K562 (cell line): Measurements from ENCODE around the gene GDF11. TPM values are rescaled to one million over a fixed set of nuclear protein-coding genes. Genes with fewer than 3 reads are reported as not detected.

Experiments
- ATAC-seq: fragments of 200-7000 bp; cut with Tn5 transposase; 3 replicates; pipeline ENCODE4 v1.9.1; 2020; ENCODE audit warnings: moderate library complexity
- BruUV-seq: library from RNA; stranded (reverse); fragments of 400-500 nt; replicated peaks from 2 replicates; lab custom pipeline; 2021; lab: Mats Ljungman, UMichigan
- CTCF ChIA-PET: fragments of 300-600 bp; formaldehyde crosslinking; extraction: SDS; loops from one replicate; lab custom pipeline; 2021; ENCODE audit warnings: low intra/inter-chr PET ratio; lab: Yijun Ruan, JAX
- POLR2A ChIA-PET: fragments of 300-600, 350-650 bp; sonication (Branson Sonifier 250); formaldehyde crosslinking; extraction: SDS; loops from one replicate; lab custom pipeline; 2021; ENCODE audit warnings: antibody characterized with exemption, inconsistent platforms; lab: Yijun Ruan, JAX
- DNase-seq, 4 experiments: peaks; one replicate each; pipeline versions ENCODE4 v3.0.0 to v3.0.0-alpha.2; 2011 to 2018; ENCODE audit warnings: low spot score in 3 of 4, mixed read lengths in 3 of 4; ENCODE audit errors: extremely low read depth in 1 of 4
- FAIRE-seq: peaks from 2 replicates; lab custom pipeline; 2011; peaks lifted over from hg19 to GRCh38; lab: Jason Lieb, UNC
- H2AFZ ChIP-seq: 2 replicates; pipeline ENCODE4 v1.6.0; 2011; ENCODE audit warnings: low read depth, low read length, control low read depth, inconsistent platforms
- H3K27ac ChIP-seq: fragments of 200-600 bp; 3 replicates; pipeline ENCODE4 v1.8.0; 2011; ENCODE audit warnings: low read depth, mild to moderate bottlenecking, control low read depth, inconsistent platforms, low read length, moderate library complexity, mixed read lengths; ENCODE audit errors: extremely low read depth
- H3K27me3 ChIP-seq, 2 experiments: fragments of 300-600 bp in 1 of 2; 2 replicates in 1 of 2; 3 replicates in 1 of 2; pipeline versions ENCODE4 v1.6.0 to v1.8.0; 2011; ENCODE audit warnings: inconsistent platforms in 2 of 2, low read length in 2 of 2, mild to moderate bottlenecking in 1 of 2, mixed read lengths in 1 of 2, moderate library complexity in 1 of 2; ENCODE audit not compliant: control insufficient read depth in 2 of 2, insufficient read depth in 2 of 2
- H3K36me3 ChIP-seq: fragments of 300-600 bp; 3 replicates; pipeline ENCODE4 v1.8.0; 2011; ENCODE audit warnings: mild to moderate bottlenecking, low read length, inconsistent platforms; ENCODE audit not compliant: control insufficient read depth, insufficient read depth
- H3K4me1 ChIP-seq, 2 experiments: fragments of 200-600 bp in 1 of 2; replicated peaks in 1 of 2; 2 replicates in 1 of 2; 3 replicates in 1 of 2; pipeline versions ENCODE4 v1.5.1 to v1.8.0; 2011; ENCODE audit warnings: inconsistent platforms in 2 of 2, low read length in 2 of 2, mild to moderate bottlenecking in 1 of 2, mixed read lengths in 1 of 2, moderate library complexity in 1 of 2; ENCODE audit not compliant: control insufficient read depth in 2 of 2, insufficient read depth in 2 of 2
- H3K4me2 ChIP-seq: 2 replicates; pipeline ENCODE4 v1.6.1; 2011; ENCODE audit warnings: low read length, control low read depth, inconsistent platforms, mixed read lengths; ENCODE audit not compliant: insufficient read depth
- H3K4me3 ChIP-seq: fragments of 200-600 bp; sonication (generic), shearing (Covaris generic); 2 replicates; pipeline ENCODE4 v1.5.1; 2016; ENCODE audit warnings: control low read depth, inconsistent platforms
- H3K79me2 ChIP-seq: fragments of 200-600 bp; 3 replicates; pipeline ENCODE4 v1.8.0; 2011; ENCODE audit warnings: low read length, inconsistent platforms; ENCODE audit not compliant: control insufficient read depth, insufficient read depth
- H3K9ac ChIP-seq, 2 experiments: 2 replicates each; pipeline versions ENCODE4 v1.6.0 to v1.6.1; 2011; ENCODE audit warnings: low read depth in 2 of 2, low read length in 2 of 2, control low read depth in 1 of 2, inconsistent platforms in 1 of 2, mild to moderate bottlenecking in 1 of 2, mixed read lengths in 1 of 2; ENCODE audit not compliant: insufficient read depth in 1 of 2
- H3K9me1 ChIP-seq: one replicate; pipeline ENCODE4 v1.6.0; 2011; ENCODE audit warnings: inconsistent platforms, mild to moderate bottlenecking, low read length, moderate library complexity; ENCODE audit not compliant: control insufficient read depth, insufficient read depth
- H3K9me3 ChIP-seq: replicated peaks from 2 replicates; pipeline ENCODE4 v1.5.1; 2011; ENCODE audit warnings: low read depth, low read length, inconsistent platforms; ENCODE audit not compliant: control insufficient read depth, insufficient read depth
- H4K20me1 ChIP-seq: replicated peaks from 2 replicates; pipeline ENCODE4 v1.6.1; 2011; ENCODE audit warnings: low read length, inconsistent platforms, mixed read lengths; ENCODE audit not compliant: control insufficient read depth, insufficient read depth
- CBX1 ChIP-seq: sonication (generic); IDR thresholded peaks from 2 replicates; pipeline ENCODE4 v1.6.1; 2016; ENCODE audit warnings: antibody characterized with exemption, low read depth, mild to moderate bottlenecking
- DNMT1 ChIP-seq: fragments of 450-650 bp; IDR thresholded peaks from 2 replicates; pipeline ENCODE4 v1.6.1; 2016; ENCODE audit warnings: antibody characterized with exemption, mild to moderate bottlenecking
- FOSL1 ChIP-seq: fragments of 200-800 bp; sonication (Bioruptor generic); conservative IDR thresholded peaks from 2 replicates; pipeline ENCODE4 v1.6.1; 2016; ENCODE audit warnings: missing genetic modification characterization, missing compliant biosample characterization
- GTF2E2 ChIP-seq: fragments of 200-800 bp; sonication (Bioruptor generic); IDR thresholded peaks from 2 replicates; pipeline ENCODE4 v1.6.1; 2016; ENCODE audit warnings: missing genetic modification characterization, missing compliant biosample characterization
- JUND ChIP-seq, 2 experiments: IDR thresholded peaks; 2 replicates in 1 of 2; 3 replicates in 1 of 2; pipeline ENCODE4 v1.6.1; 2011; ENCODE audit warnings: borderline replicate concordance in 2 of 2, low read depth in 2 of 2, low read length in 2 of 2, improper control_type of control experiment in 1 of 2, missing biosample characterization in 1 of 2, missing genetic modification characterization in 1 of 2, missing genetic modification reagents in 1 of 2
- KDM5B ChIP-seq: fragments of 200-600 bp; sonication (generic); IDR thresholded peaks from 2 replicates; pipeline ENCODE4 v1.6.1; 2012; ENCODE audit warnings: low read depth, mild to moderate bottlenecking, moderate library complexity, low read length, control low read depth, inconsistent platforms; ENCODE audit not compliant: insufficient replicate concordance
- MXD1 ChIP-seq: fragments of 250-450 bp; sonication (Bioruptor Pico); IDR thresholded peaks from 2 replicates; pipeline ENCODE4 v1.8.0; 2021; ENCODE audit warnings: borderline replicate concordance, mild to moderate bottlenecking, moderate library complexity; ENCODE audit not compliant: poor library complexity, severe bottlenecking
- NFIC ChIP-seq: fragments of 450-650 bp; IDR thresholded peaks from 2 replicates; pipeline ENCODE4 v1.6.1; 2017; ENCODE audit warnings: mild to moderate bottlenecking, inconsistent platforms
- NUFIP1 ChIP-seq: fragments of 450-650 bp; IDR thresholded peaks from 2 replicates; pipeline ENCODE4 v1.6.1; 2018; ENCODE audit not compliant: partially characterized antibody
- SOX6 ChIP-seq: fragments of 450-650 bp; IDR thresholded peaks from 2 replicates; pipeline ENCODE4 v1.6.1; 2014; ENCODE audit warnings: mild to moderate bottlenecking
- TOE1 ChIP-seq, 2 experiments: fragments of 450-650 bp in 1 of 2; sonication (generic) in 1 of 2; formaldehyde crosslinking in 1 of 2; IDR thresholded peaks; 2 replicates each; pipeline versions ENCODE4 v1.7.1 to v1.8.0; 2016 to 2022; ENCODE audit warnings: borderline replicate concordance in 2 of 2, mild to moderate bottlenecking in 2 of 2, antibody characterized with exemption in 1 of 2, inconsistent platforms in 1 of 2, low read depth in 1 of 2, missing genetic modification reagents in 1 of 2, moderate library complexity in 1 of 2
- XRCC5 ChIP-seq: fragments of 200-400 bp; formaldehyde crosslinking; IDR thresholded peaks from 2 replicates; pipeline ENCODE4 v1.6.1; 2017; ENCODE audit warnings: low read depth, mild to moderate bottlenecking, low read length
- YY1 ChIP-seq, 3 experiments: IDR thresholded peaks; 2 replicates each; pipeline ENCODE4 v1.6.1; 2011; ENCODE audit warnings: low read length in 2 of 3, mild to moderate bottlenecking in 2 of 3, moderate library complexity in 2 of 3, borderline replicate concordance in 1 of 3, control low read depth in 1 of 3, low read depth in 1 of 3; ENCODE audit not compliant: insufficient read depth in 3 of 3, insufficient replicate concordance in 2 of 3, control insufficient read depth in 1 of 3, insufficient read length in 1 of 3; ENCODE audit errors: extremely low read depth in 1 of 3
- ZFP36 ChIP-seq: fragments of 150-350 bp; IDR thresholded peaks from 2 replicates; pipeline ENCODE4 v1.6.1; 2018; ENCODE audit warnings: low read length, low read depth; ENCODE audit not compliant: partially characterized antibody
- WGBS: fragments of 100-300 bp; shearing (Covaris generic); methylation state at CpG from one replicate; pipeline ENCODE4 v1.1.6; 2016; ENCODE audit warnings: low coverage, mixed read lengths; ENCODE audit not compliant: insufficient coverage; ENCODE audit errors: missing lambda C conversion rate; 5-methylcytosine and 5-hydroxymethylcytosine counted together
- in situ Hi-C: fragments of 300-500 bp; cut with MboI; formaldehyde crosslinking; loops from 4 replicates; pipeline ENCODE4 v1.15.0; 2018; ENCODE audit warnings: inconsistent platforms, mixed read lengths
- intact Hi-C: fragments of 100-400 bp; cut with micrococcal nuclease; formaldehyde crosslinking; loops from 2 replicates; pipeline ENCODE4 v1.14.2; 2022
- polyA plus RNA-seq, 8 experiments: library from polyadenylated mRNA; depleted of rRNA in 4 of 8; stranded (reverse) in 5 of 8; unstranded in 3 of 8; fragments of >200 nt; fragmentation: Nextera tagmentation in 2 of 8; fragmentation: Illumina TruSeq in 1 of 8; extraction: Ambion mirVana in 2 of 8; extraction: Trizol in 1 of 8; gene quantifications; 2 replicates each; pipeline versions ENCODE4 v1.2.1 to v1.2.3, GENCODE V29; 2011 to 2014; ENCODE audit warnings: inconsistent platforms in 1 of 8, missing spikeins in 1 of 8
- total RNA-seq, 7 experiments: library from RNA; depleted of rRNA in 6 of 7; stranded (reverse); fragments of >200 nt in 6 of 7; fragmentation: Illumina TruSeq in 2 of 7; extraction: Trizol in 2 of 7; gene quantifications; 2 replicates each; pipeline versions ENCODE4 v1.2.1 to v1.2.3, GENCODE V29; 2011 to 2021; ENCODE audit warnings: low replicate concordance in 1 of 7

Gene GDF11
- total and polyA plus RNA-seq, 9 of the 15 experiments (the other 6 are each of a cell fraction or from before 2014, with no cell fraction given), result 1.4 to 15.7 (median 4.8) TPM

GRCh38 chr12:55780685-55781084 lies 37.8 kb downstream of the GDF11 start:
- intact Hi-C loops (no loop called here), in situ Hi-C loops (no loop called here)
- peaks cover 12% of the 10 kb centered on the region; the same call in 1 of the 3 replicates for H3K79me2 ChIP-seq
- H4K20me1 ChIP-seq, result no peaks in the 10 kb centered on the region
- ATAC-seq (no peak), DNase-seq (no peak), FAIRE-seq (no peak)
- no peak overlapping the region for H3K4me3 ChIP-seq
- no peaks in the 10 kb centered on the region for H3K9me1 ChIP-seq
- no TSS peak for BruUV-seq
- H3K27ac ChIP-seq, result no peak overlapping the region
- H3K36me3 ChIP-seq, result peaks cover 92% of the 10 kb centered on the region
- no peak overlapping the region for H3K4me2 ChIP-seq
- H3K9me3 ChIP-seq, result no peaks in the 10 kb centered on the region
- WGBS, result 30% methylated on average over 2 of the region's 2 CpGs
- ChIA-PET CTCF (no interaction called here), POLR2A (interaction anchor here (1.1 to 1.6 kb wide), 2 partner anchors 8 to 31 kb away, joined by 3 to 5 read pairs; no protein-coding TSS in a partner anchor)
- H3K27me3 ChIP-seq, result no peaks in the 10 kb centered on the region
- no peak overlapping the region for H3K9ac ChIP-seq
- TF ChIP-seq JUND (IDR thresholded peaks at IDR 0.05; ENCODE audit: borderline replicate concordance, low read depth, low read length), result 0 out of 2 replicates have a peak, but pooled peaks have one; percentile 10
- TF ChIP-seq JUND (tag; IDR thresholded peaks at IDR 0.05; ENCODE audit: borderline replicate concordance, low read depth, low read length), result no peak
- TF ChIP-seq SOX6, result no peak
- TF ChIP-seq NFIC, result no peak
- TF ChIP-seq FOSL1 (tag), result peak; percentile 51
- H2AFZ ChIP-seq, result no peak overlapping the region
- H3K4me1 ChIP-seq, result no peaks in the 10 kb centered on the region

- Histone ChIP-seq H3K4me2 (no peak overlapping the region), H4K20me1 (no peaks in the 10 kb centered on the region), H3K9ac (no peak overlapping the region), H3K4me3 (no peak overlapping the region), H3K79me2 (peaks cover 3% of the 10 kb centered on the region; the same call in 1 of the 3 replicates), H3K27ac (no peak overlapping the region), H3K27me3 (no peaks in the 10 kb centered on the region), H3K4me1 (no peaks in the 10 kb centered on the region), H3K9me3 (no peaks in the 10 kb centered on the region), H2AFZ (no peak overlapping the region), H3K36me3 (peaks cover 92% of the 10 kb centered on the region), H3K9me1 (no peaks in the 10 kb centered on the region)
- DNase-seq (no peak), ATAC-seq (no peak), FAIRE-seq (no peak)
- in situ Hi-C loops, result no loop called here
- WGBS, result 96% methylated on average over 7 of the region's 7 CpGs
- ChIA-PET CTCF (no interaction called here), POLR2A (interaction anchor here (0.6 to 2.1 kb wide), 3 partner anchors 16 to 143 kb away, joined by 3 to 8 read pairs (median 4); no protein-coding TSS in a partner anchor)
- BruUV-seq, result no TSS peak
- intact Hi-C loops, result no loop called here
- TF ChIP-seq CBX1, result no peak
- no peak for TF ChIP-seq DNMT1
- no peak for TF ChIP-seq XRCC5
- TF ChIP-seq MXD1 (CRISPR knock-in tag), result no peak
- no peak for TF ChIP-seq ZFP36
- TF ChIP-seq KDM5B, result no peak
- TF ChIP-seq GTF2E2 (tag), result no peak
- no peak for TF ChIP-seq TOE1 (IDR thresholded peaks at IDR 0.05; ENCODE audit: borderline replicate concordance)
- TF ChIP-seq TOE1 (CRISPR knock-in tag; IDR thresholded peaks at IDR 0.05; ENCODE audit: borderline replicate concordance, low read depth), result no peak
- no peak for TF ChIP-seq NUFIP1
- TF ChIP-seq YY1 (IDR thresholded peaks at IDR 0.05; ENCODE audit: borderline replicate concordance in 1 of 3, control insufficient read depth in 1 of 3, extremely low read depth in 1 of 3, insufficient read depth in 3 of 3, insufficient read length in 1 of 3, insufficient replicate concordance in 2 of 3, low read depth in 1 of 3, low read length in 2 of 3), result no peak
Observed at GRCh38 chr12:55788546-55788945, 45.6 kb downstream of the GDF11 start.
